Right lobe of liver (tissue), 4 donors: ENCODE results near the gene DST.

Experiments used
- POLR2A ChIP-seq: fragments of 450-650 bp; IDR thresholded peaks from one replicate; pipeline ENCODE4 v1.6.1; 2017; ENCODE audit warnings: antibody characterized with exemption, mild to moderate bottlenecking
- TF ChIP-seq, protein P1 (sequence below), 4 donors: fragments of 200-600 bp in 3 of 4; fragments of 450-650 bp in 1 of 4; IDR thresholded peaks; one replicate each; pipeline versions ENCODE4 v1.5.1 to v1.8.0; 2016 to 2022; ENCODE audit warnings: antibody characterized with exemption in 4 of 4, mild to moderate bottlenecking in 2 of 4
- donor health status: DM: no; HTN: no; CAD: no.
- donor health status: DM: no; HTN: no; CAD: no.
- donor health status: DM: no; HTN: yes; CAD: no.

DNA sequence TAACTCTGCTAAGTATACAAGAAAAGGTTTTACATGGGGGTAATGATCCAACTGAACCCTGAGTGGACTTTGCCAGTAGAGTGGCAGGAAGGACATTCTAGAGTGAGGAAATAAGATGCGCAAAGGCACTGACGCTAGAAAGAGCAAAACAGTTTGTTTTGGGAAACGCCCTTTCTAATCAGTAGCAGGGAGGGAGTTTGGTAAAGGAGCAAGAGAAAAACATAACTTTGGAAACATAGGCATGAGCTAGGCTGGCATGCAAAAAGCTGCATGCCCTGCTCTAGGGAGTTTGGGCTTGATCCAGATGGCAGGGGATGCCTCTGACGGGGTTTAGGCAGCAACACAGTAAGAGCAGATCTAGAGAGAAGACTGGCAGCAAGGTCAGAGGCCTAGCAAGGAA, 135.2 kb downstream of the DST start:
- TF ChIP-seq POLR2A: no peak
- TF ChIP-seq, protein P1, sequence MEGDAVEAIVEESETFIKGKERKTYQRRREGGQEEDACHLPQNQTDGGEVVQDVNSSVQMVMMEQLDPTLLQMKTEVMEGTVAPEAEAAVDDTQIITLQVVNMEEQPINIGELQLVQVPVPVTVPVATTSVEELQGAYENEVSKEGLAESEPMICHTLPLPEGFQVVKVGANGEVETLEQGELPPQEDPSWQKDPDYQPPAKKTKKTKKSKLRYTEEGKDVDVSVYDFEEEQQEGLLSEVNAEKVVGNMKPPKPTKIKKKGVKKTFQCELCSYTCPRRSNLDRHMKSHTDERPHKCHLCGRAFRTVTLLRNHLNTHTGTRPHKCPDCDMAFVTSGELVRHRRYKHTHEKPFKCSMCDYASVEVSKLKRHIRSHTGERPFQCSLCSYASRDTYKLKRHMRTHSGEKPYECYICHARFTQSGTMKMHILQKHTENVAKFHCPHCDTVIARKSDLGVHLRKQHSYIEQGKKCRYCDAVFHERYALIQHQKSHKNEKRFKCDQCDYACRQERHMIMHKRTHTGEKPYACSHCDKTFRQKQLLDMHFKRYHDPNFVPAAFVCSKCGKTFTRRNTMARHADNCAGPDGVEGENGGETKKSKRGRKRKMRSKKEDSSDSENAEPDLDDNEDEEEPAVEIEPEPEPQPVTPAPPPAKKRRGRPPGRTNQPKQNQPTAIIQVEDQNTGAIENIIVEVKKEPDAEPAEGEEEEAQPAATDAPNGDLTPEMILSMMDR (IDR thresholded peaks at IDR 0.05): no peak
